GM18507 (cell line): ENCODE data around the gene VSTM4.

Source experiments
- DNase-seq: peaks from one replicate; pipeline ENCODE4 v3.0.0; 2011; ENCODE audit warnings: low read depth; ENCODE audit not compliant: insufficient read length; ENCODE audit errors: extremely low spot score
- FAIRE-seq: peaks from 2 replicates; lab custom pipeline; 2011; peaks lifted over from hg19 to GRCh38; lab: Jason Lieb, UNC

VSTM4 gene

GRCh38 chr10:49115015-49115795, at the start of gene VSTM4:
TSS of gene VSTM4 (minus strand) at chr10:49115522. CDS start at chr10:49115485, 37 bp downstream.
- FAIRE-seq, result no peak
- no peak for DNase-seq

DNA sequence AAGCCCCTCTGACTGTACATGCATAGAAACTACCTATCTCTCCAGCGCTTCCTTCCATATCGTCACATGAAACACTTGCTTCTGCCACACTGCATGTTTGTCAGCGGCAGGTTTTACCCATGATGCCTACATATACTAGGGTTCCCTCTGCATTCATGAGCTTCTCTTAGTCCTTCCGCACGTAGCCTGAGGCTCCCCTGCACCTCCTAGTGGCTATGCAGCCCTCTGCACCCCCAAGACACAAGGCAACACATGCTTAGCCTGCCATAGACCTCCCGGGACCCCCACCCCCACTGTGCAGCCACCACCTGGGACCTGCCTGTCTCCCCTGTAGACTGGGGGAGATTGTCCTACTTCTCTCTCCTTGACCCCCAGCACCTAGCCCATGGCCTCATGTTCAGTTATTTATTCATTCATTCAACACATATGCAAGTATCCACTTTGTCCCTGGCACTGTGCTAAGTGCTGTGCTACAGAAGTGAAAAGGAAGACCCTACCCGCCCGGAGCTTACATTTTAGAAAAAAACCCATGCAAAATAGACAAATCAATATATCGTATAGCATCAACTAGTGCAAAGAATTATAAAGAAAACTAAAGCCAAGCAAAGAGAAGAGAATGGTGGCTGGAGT, 49.4 kb upstream of the VSTM4 start:
- DNase-seq, result no peak
- peak; percentile 35 for FAIRE-seq

- DNase-seq (no peak), FAIRE-seq (no peak)
Observed at GRCh38 chr10:49163741-49164140, 48.4 kb upstream of the VSTM4 start.

GRCh38 chr10:49162761-49163310, 47.5 kb upstream of the VSTM4 start:
- no peak for FAIRE-seq

GRCh38 chr10:49162063-49162462, 46.7 kb upstream of the VSTM4 start:
- no peak for FAIRE-seq
- DNase-seq, result no peak

More at GRCh38 chr10:49162761-49163310, 47.5 kb upstream of the VSTM4 start:
- DNase-seq, result no peak

DNA sequence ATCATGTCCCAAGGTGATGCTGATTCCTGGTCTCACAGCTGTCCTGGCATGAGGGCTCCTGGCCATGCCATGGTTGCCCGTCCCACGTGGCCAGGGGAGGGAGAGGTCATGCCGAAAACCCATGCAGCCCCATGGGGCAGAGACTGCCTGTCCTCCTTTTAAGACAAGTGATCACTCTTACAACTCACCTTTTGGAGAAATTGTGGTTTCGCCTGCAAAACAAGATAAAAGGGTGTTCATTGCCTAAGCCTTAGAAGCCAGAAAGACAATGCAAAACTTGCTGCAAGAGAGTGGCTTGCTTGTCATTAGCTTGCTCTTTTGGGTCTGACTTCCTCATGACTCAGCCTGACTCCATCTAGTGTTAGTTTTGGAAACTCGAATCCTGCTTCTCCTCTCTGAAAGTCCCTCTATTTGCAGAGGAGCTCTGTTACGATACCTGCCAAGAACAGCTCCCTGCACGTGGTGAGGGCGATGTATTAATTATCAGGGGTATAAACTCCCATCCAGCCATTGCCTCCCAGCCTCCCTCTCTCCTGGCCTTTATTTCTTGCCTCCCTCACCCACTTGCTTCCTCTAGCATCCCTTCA, 46.2 kb upstream of the VSTM4 start:
- no peak for FAIRE-seq
- no peak for DNase-seq

DNA sequence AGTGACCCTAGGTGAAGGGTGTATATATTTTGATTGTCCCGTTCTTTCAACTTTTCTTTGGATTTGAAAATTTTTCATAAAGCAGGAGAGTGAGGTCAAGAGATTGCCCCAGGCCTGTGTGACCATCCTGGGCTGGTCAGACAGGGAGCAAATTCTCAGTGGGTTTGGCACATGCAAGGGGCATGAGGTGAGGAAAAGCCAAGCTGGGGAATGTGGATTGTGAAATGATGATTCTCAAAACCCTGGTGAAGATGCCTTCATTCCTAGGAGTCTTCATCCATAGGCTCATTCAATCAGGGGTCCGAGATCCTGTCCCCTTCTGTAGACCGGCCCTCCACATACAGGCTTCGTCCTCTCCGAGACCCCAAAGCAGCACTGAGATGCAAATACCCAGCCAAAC, 45.5 kb upstream of the VSTM4 start:
- no peak for FAIRE-seq
- no peak for DNase-seq

GRCh38 chr10:49160110-49160509, 44.8 kb upstream of the VSTM4 start:
- no peak for FAIRE-seq
- no peak for DNase-seq

DNA sequence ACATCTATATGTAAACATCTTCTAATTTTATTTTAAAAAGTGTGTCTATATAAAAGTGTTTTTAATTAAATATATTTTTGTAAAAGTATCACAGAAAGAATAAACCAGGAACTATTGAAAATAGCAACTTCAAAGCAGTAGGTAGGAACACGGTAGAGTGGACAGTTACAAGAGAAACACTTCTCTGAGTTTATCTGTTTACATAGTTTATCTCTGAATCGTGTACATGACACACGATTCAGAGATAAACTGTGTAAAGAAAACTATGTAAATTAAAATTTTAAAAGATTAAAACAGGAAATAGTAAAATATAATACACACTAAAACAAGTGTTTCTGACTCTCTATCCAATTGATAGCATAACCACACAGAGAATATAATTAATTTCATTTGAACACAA, 43.6 kb upstream of the VSTM4 start:
- DNase-seq (no peak), FAIRE-seq (no peak)

DNA sequence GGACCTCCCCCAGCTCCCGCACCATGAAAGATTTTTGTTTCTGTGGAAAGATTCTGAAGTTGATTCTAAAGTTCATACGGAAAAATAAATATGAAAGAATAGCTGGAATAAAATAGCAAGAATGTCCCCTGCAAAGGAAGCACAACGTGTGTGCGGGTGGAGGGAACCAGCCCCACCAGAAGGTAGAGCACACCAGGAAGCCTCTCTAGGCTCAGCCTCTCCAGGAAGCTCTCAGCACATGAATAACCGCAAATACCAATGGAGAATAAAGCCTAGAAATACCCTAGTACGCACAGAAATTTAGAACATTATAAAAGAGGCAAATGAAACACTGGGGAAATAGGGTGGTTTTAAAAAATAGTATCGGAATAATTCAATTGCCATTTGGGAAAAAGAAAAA, 43.1 kb upstream of the VSTM4 start:
- DNase-seq (no peak), FAIRE-seq (no peak)

GRCh38 chr10:49157229-49157628, 41.9 kb upstream of the VSTM4 start:
- DNase-seq (no peak), FAIRE-seq (no peak)

GRCh38 chr10:49154641-49155040, 39.3 kb upstream of the VSTM4 start:
- no peak for FAIRE-seq
- no peak for DNase-seq

- FAIRE-seq, result no peak
- no peak for DNase-seq
Observed at GRCh38 chr10:49153971-49154370, 38.6 kb upstream of the VSTM4 start.

GRCh38 chr10:49153115-49153514, 37.8 kb upstream of the VSTM4 start:
- no peak for DNase-seq

GRCh38 chr10:49152663-49153062, 37.3 kb upstream of the VSTM4 start:
- no peak for FAIRE-seq

More at GRCh38 chr10:49153115-49153514, 37.8 kb upstream of the VSTM4 start:
- no peak for FAIRE-seq

DNA sequence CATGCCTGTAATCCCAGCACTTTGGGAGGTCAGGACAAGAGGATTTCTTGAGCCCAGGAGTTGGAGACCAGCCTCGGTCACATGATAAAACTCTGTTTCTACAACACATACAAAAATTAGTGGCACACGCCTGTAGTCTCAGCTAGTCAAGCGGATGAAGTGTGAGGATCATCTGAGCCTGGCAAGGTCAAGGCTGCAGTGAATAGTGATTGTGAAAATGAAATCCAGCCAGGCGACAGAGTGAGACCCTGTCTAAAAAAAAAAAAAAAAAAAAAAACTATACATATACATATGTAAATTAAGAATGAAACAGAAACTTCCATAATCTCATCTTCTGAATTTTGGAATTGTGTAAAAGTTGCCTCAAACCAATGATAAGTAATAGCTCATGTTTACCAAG, 36.7 kb upstream of the VSTM4 start:
- FAIRE-seq (no peak), DNase-seq (no peak)

More at GRCh38 chr10:49152663-49153062, 37.3 kb upstream of the VSTM4 start:
- DNase-seq, result no peak

GRCh38 chr10:49151481-49151880, 36.2 kb upstream of the VSTM4 start:
- FAIRE-seq, result peak; percentile 56
- DNase-seq, result no peak

GRCh38 chr10:49151025-49151445, 35.7 kb upstream of the VSTM4 start:
- FAIRE-seq, result no peak
- no peak for DNase-seq

GRCh38 chr10:49150426-49150825, 35.1 kb upstream of the VSTM4 start:
- DNase-seq (no peak), FAIRE-seq (no peak)

- FAIRE-seq (no peak), DNase-seq (no peak)
Observed at GRCh38 chr10:49149881-49150280, 34.6 kb upstream of the VSTM4 start.
